Fibroblast of skin of left quadriceps (primary cell): ENCODE measurements around the gene ARFGAP3.

Experiments used
- DNase-seq, 2 experiments: peaks; one replicate each; pipeline ENCODE4 v3.0.0-alpha.2; 2013; ENCODE audit warnings: low read depth in 2 of 2

ARFGAP3 gene

DNA sequence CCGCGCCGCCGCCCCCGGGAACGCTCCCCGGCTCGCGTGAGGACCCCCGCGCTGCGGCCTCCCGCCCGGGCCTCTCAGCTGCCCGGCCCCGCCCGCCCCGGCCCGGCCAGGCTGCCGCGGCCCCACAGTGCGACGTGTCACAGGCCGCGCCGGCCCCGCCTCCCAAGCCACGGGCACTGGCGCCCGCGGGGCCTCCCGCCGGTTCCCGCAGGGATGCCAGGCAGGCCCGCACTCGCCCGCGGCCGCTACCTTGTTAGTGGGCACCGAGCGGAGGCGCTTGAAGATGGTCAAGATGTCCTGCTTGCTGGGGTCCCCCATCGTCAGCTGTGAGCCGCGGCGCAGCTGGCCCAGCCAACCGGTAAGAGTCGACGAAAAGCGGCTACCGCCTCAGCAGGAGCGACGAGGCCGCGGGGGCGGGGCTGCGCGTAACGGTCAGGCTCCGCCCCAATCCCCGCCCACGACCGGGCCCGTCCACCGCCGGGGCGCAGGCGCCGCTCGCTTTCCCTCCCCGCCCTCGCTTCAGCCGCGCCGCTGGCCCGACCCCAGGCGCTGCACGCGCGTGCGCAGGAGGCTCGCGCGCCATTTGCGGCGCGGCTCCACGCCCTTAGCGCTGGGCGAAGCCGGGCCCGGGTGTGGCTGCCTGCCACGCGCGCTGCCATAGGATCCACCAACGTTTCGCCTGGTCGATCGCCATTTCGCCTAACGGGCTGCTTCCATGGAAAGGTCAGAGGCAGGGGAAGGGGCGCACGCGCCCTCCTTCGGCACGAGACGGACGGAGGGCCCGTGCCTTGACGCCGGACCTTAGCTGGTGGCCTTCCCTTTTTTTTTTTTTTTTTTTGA, at the start of gene ARFGAP3:
Gene ARFGAP3 (minus strand): TSS at position 409 of the 840 bp plus-strand sequence. CDS start 91 bp downstream, at position 318.
- peak; percentile 87 to 88 for DNase-seq

DNA sequence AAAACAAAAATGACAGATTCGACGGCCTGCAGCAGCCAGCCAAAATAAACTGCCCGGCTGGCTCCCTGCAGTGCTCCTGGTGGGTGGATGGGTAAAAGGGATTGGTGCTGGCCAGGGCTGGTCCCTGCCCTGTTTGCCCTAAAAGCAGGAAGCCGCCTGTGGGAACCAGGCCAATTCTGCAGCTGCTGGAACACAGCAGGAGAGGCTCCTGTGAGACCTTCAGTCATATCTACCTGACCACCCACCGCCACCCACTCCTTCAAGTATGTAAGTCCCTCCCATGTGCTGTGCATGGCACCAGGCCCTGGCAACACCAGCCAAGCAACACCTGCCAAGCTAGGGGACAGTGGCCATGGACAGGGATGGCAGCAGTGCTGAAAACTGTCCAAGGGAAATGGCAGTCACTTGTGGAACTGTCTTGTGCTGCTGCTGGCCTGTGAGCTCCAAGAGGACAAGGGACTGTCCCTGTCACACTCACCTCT, 48.7 kb upstream of the ARFGAP3 start:
- no peak for DNase-seq

- DNase-seq, result no peak
Observed at GRCh38 chr22:42905217-42905616, 48.1 kb upstream of the ARFGAP3 start.

DNA sequence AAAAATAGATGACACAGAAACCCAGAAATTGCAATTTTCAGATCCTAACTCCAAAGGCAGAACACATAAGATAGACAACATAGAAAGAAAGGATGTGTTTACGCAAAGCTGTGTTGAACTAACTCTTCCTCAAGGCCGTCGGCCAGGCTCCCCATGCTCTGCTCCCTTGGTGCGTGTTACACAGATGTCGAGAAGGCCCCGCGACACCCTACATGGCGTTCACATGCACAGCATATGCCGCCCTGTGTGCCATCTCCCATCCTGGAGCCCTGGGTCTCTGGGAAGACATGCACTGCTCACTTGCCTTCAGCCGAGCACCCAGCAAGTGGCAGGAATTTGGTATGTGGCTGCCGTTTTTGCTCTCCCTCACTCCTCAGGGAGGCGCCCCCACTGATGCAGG, 47.0 kb upstream of the ARFGAP3 start:
- no peak for DNase-seq

GRCh38 chr22:42902875-42903510, 45.9 kb upstream of the ARFGAP3 start:
- peak in 1 of 2 experiments; percentile 46 for DNase-seq

DNA sequence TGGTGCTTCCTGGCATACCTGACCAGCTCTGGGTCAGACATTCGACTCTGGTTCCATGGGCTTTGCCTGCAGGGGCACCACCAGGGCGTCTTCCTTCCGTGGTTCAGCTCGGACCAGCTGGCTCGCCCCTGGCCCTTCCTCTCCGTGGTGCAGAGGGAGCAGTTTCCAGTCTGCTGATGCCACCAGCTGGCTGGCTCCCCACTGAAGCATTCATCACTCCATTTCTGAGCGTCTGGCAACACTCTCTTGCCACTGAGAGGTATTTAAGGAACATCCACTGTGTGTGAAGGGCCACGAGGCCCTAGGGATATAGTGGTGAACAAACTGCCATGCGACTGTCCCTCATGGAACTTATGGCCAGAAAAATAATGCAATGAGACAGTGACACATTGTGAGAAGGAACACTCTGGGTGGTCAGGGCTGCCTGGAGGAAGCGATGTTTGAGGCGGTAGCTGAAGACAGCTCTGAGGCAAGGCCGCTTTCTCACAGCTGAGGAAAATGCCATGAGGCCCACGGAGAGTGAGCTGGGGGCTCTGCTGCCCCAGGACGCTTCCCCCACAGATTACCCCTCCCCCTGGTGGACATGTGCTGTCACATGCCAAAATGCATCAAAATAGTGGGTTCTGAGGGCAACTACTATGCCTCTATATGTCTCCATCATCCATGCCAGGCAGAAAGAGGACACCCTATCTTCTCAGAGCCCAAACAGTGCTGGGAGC, 44.9 kb upstream of the ARFGAP3 start:
- no peak for DNase-seq

- no peak for DNase-seq
Observed at GRCh38 chr22:42897960-42898359, 40.9 kb upstream of the ARFGAP3 start.

DNA sequence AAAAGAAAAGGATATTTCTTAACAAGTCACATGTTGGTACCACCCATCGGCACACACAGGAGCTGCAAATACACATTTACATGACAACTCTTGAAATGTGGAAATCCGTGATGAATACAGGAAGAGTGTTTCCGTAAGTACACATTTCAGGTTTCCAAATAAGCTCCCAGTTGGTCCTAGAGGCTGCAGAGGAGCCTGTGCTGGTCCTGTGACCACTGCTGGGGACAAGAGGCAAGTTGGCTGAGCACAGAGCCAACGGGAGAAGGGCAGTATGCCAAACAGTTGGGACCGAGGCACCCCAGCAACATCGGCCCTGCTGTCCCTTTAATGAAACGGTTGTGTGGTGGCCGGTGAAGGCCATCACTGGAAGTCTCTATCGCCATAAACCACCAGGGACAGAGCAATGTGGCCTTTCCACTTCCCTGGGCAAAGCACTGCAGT, 38.5 kb upstream of the ARFGAP3 start:
- no peak for DNase-seq

DNA sequence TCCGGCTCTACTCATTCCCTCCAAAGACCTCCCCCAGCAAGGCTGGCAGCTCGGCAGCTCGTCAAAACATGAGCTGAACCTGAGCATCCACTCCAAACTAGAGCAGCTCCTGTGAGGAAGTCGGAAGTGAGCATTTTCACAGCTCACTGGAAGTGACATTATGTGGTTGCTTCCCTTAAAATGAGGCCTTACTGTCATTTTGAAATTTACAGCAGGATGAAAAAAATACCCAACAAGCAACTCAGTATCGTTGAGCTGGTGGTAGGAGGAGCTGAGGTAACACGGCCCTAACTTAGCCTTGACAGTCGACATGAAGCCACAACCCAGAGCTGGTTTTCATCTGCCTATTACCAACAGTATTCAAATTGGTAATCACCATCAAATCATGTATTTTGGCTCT, 38.0 kb upstream of the ARFGAP3 start:
- no peak for DNase-seq

DNA sequence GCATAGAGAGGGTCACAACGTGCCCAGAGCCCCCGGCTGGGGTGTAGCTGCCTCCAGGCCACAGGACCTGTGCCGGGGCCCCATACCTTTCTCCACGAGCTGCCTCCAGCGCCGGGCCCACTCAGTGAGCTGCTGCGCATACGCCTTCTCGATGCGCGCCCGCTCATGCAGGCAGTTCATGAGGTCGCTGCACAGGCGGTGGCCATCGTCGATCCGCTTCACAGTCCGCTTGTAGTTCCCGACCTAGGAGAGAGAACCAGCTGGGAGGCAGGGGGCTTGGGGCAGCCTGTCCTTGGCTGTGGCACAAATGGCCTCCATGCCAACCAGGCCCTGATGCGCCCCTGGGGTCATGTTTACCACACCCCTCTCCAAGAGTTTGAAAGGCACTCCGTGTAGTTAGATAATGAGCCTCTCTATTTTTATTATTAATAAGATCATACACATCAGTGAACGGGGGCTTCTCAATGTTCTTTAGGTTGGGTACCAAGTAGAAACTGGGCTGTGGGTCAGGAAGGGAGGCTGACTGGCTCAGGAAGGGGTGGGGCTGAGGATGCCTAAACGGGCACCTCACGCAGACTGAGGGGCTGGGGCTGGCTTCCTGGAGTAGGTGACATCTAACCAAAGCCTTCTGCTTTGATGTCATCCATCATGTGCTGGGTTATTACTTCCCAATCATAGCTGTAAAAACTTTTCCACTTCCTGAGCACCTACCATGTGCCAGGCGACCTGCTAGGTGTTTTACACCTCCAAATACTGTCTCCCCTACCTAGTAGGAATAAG, 36.5 kb upstream of the ARFGAP3 start:
- no peak for DNase-seq

DNA sequence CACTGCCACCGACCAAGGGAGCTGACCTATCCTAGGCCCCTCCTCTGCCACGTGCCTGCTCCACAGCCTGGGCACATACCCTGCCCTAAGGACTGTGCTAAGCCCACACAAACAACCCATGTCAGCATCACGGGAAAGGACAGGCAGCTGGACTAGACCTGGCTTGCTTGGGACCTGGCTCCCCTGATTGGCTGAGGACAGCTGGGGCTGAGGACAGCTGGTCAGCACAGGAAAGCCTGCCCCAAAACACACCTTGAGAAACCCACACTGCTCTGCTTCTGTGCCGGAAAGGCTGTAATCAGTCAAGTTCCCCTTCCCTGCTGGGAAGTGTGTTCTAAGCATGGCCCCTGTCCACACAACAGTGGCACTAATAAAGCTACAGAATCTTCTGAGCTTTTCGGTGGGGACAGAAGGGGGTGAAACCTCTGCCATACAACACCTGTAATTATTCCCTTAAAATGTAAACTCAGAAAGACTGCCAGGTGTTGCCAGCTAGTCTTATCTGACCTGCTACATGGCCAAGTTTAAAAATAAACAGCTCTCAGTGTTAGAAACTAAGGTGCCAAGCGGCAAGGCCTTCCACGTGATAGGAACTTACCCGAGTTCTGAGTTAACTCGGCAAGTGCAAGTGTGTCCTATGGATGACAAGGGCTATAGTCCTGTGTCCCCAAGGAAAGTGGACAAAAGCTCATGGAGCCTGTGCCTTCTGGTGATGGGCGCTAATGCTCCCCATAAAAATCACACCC, 35.7 kb upstream of the ARFGAP3 start:
- no peak for DNase-seq

DNA sequence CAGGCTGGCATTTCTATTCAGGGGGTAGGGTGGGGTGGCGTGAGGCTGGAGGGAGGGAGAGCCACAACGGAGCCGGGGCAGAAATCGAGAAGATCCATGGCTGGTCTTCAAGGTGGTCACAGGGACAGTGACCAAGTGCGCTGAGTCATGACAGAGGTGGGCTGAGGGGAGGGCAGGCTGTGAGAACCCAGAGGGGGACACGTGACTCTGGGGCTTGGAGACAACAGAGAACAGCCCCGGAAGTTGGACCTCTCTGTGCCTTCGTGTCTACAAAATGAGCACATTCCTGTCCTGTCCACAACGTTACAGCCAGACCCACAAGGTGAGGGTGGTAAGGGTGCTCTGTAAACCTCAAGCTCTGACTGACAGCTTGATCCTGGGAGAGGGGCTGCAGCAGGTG, 35.1 kb upstream of the ARFGAP3 start:
- DNase-seq, result no peak

DNA sequence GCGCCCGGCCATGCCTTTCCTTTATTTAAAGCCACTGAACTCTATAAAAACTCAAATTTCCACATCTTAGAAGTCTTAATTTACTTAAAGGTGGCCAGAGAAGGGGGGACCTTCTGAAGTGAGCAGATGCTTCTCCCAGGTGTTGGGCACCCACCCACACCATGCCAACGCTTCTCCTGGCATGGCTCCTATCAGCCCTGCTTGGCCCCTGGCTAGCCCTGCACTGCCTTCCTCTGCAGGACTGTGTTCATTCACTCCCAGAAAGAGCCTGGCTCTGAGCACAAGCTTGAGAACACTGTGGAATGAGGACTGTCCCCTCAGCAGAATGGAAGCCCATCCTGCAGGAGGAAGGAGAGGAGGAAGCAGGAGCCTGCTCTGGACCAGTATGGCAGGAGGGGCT, 34.6 kb upstream of the ARFGAP3 start:
- DNase-seq, result no peak

DNA sequence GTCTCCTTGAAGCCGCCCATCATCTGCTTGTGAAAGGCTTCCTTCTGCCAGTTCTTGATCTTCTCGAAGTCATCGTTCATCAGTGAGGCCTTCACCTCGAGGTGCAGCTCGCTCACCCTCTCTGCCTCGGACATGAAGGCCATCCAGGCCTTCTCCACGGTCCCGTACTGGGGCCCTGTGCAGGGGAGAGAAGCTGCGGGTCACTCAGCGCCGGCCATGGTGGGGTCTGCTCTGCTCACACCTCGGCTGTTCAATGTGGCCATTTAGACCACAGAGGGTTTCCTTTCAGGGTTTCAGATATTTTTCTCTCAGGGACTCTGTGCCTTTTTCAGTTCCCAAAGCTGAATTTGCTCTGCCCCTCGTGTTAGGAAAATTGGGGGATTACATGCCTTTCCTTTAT, 33.9 kb upstream of the ARFGAP3 start:
- DNase-seq, result no peak

DNA sequence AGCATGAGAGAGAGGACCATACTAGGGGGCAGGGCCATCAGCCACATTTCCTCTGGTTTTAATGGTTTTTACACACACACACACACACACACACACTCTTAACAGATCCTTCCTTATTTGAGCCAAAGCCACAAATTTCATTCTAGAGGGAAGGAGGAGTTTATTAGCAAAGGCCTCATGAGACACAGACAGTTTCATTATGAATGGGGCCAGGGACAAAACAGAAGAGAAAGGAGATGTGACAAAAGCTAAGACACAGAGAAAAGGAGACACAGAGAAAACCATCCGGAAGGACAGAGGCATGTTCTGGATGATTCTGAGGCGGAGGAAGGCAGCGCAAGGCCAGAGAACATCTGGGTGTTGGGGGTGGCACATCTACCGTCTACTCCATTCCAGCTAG, 32.2 kb upstream of the ARFGAP3 start:
- no peak for DNase-seq

DNA sequence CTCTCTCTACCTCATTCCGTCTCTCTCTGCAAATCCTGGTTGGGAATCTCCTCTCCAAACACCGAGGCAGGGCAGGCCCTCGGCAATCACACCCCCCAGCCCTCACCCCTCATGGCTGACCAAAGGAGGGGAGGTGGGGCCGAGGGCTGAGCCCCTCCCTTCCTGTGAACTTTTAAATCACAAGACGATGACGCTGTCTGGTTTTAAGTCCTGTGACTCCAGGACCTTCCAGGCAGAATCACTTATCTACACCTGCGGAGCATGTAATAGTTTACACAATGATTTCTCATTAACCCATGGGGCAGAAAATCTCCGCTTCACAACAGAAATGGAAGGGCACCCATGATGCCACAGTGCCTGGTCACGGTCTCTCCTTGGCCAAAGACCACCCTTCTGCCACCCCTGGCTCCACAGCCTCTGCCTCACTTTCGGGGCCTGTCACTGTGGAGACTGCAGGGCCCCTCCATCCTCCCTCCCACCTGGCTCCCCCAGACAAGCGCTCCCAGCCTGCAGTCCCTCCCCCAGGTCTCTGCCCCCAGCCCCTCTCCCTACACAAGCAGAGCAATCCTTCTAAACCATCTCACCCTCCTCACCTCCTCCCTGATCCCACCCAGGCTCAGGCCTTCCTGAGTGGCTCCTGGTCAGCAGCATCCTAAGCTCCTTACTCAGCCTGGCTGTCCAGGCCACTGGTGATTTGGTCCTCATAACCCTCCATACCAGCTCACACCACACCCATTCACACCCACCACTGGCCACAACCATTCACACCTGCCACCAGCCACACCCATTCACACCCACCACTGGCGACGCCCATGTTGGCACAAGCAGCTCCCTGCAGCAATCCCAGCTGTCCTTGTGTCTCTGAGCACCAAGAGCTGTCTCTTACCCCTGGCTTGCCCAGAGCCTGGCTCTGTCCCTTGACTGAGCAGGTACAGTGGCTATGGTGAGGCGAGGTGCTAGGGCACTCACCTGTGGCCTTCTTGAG, 30.7 kb upstream of the ARFGAP3 start:
- no peak for DNase-seq

DNA sequence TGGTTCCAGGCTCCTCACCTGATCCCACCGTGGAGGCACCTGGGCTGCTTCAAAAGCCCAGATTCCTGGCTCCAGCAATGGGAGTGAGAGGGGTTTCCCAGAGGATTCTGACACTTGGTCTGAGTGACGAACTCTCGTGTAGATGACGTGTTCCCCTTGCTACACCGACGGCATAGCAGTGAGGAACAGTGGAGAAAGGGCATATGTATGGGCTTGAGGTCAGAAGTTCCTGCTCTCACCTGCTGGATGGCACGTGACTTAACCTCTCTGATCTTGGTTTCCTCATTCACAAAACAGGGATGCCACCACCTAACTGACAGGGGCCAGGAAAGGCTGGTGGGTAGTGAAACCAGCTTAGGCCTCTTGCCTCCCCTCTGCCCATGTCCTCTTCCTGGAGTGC, 30.0 kb upstream of the ARFGAP3 start:
- no peak for DNase-seq

- no peak for DNase-seq
Observed at GRCh38 chr22:42885446-42885845, 28.4 kb upstream of the ARFGAP3 start.

DNA sequence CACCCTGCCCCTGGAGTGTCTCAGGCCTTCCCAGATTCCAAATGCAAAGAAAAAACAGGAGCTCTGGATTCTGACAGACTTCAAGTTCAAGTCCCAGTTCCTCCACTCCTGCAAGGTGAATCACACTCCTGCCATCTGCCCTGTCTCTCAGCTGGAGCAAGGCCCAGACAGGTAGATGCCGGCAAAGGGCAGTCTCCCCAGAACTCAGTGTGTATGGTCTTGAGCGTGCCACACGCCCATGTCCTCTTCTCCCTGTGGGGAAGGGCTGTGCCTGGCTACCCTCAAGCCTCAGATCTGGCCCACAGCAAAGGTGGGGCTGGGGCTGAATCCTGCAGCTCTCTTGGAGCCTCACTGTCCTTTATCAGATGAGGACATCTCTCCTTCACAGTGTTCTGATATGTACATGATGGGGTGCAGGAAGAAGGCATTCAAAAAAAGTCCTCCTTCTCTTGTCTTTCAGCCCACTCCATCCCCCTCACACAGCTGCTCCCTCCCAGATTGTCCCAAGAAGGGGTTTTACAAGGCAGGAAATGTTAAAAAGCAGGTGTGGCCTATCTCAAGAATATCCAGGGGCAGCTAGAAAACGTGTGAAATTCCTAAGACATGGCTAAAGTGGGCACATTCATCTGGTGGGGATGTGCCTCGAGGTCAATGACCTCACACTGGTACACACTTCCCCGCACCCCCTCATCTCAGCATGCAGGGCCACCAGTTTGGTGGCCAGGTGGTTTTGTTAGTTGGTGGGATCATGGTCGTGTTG, 27.7 kb upstream of the ARFGAP3 start:
- DNase-seq, result no peak
